ENCODE measurements around the gene LTBP1. TPM values are rescaled to one million over a fixed set of nuclear protein-coding genes. Genes with fewer than 3 reads are reported as not detected.

The LTBP1 gene
- total RNA-seq, 2 experiments from 2014 or later: 0.14 to 0.31 TPM

GRCh38 chr2:33005057-33005456 is 58.3 kb downstream of the LTBP1 start:
- H3K27ac Mint-ChIP-seq: no peak overlapping the region
- no peak overlapping the region for H3K4me3 Mint-ChIP-seq
- no peaks in the 10 kb centered on the region for H3K9me3 Mint-ChIP-seq
- no peaks in the 10 kb centered on the region for H3K36me3 Mint-ChIP-seq
- no peaks in the 10 kb centered on the region for H3K27me3 Mint-ChIP-seq
- DNase-seq: no peak
- H3K4me1 Mint-ChIP-seq: no peaks in the 10 kb centered on the region

- no peaks in the 10 kb centered on the region for H3K27me3 Mint-ChIP-seq
Observed at GRCh38 chr2:33008716-33009115, 62.0 kb downstream of the LTBP1 start.

GRCh38 chr2:33009249-33009648 is 62.5 kb downstream of the LTBP1 start:
- Mint-ChIP-seq H3K36me3 (no peaks in the 10 kb centered on the region), H3K4me3 (no peak overlapping the region), H3K27me3 (peaks cover under 1% of the 10 kb centered on the region), H3K27ac (no peak overlapping the region), H3K4me1 (no peaks in the 10 kb centered on the region), H3K9me3 (no peaks in the 10 kb centered on the region)
- DNase-seq: no peak

More at GRCh38 chr2:33008716-33009115, 62.0 kb downstream of the LTBP1 start:
- Mint-ChIP-seq H3K36me3 (no peaks in the 10 kb centered on the region), H3K27ac (no peak overlapping the region), H3K9me3 (no peaks in the 10 kb centered on the region), H3K4me1 (no peaks in the 10 kb centered on the region), H3K4me3 (no peak overlapping the region)
- DNase-seq: no peak

GRCh38 chr2:33011373-33011772 is 64.6 kb downstream of the LTBP1 start:
- DNase-seq: no peak
- Mint-ChIP-seq H3K27ac (no peak overlapping the region), H3K4me1 (no peaks in the 10 kb centered on the region), H3K36me3 (no peaks in the 10 kb centered on the region), H3K4me3 (no peak overlapping the region), H3K27me3 (peaks cover 5% of the 10 kb centered on the region), H3K9me3 (no peaks in the 10 kb centered on the region)

- Mint-ChIP-seq H3K27me3 (peaks cover 5% of the 10 kb centered on the region), H3K9me3 (no peaks in the 10 kb centered on the region), H3K4me3 (no peak overlapping the region), H3K36me3 (no peaks in the 10 kb centered on the region), H3K27ac (no peak overlapping the region), H3K4me1 (no peaks in the 10 kb centered on the region)
- DNase-seq: no peak
Observed at GRCh38 chr2:33011941-33012340, 65.2 kb downstream of the LTBP1 start.

GRCh38 chr2:33013684-33014110 is 66.9 kb downstream of the LTBP1 start:
- peaks cover 5% of the 10 kb centered on the region for H3K27me3 Mint-ChIP-seq

GRCh38 chr2:33014268-33014667 is 67.5 kb downstream of the LTBP1 start:
- no peak for DNase-seq
- Mint-ChIP-seq H3K27me3 (peaks cover 5% of the 10 kb centered on the region), H3K36me3 (no peaks in the 10 kb centered on the region), H3K4me1 (no peaks in the 10 kb centered on the region), H3K27ac (no peak overlapping the region), H3K9me3 (no peaks in the 10 kb centered on the region), H3K4me3 (no peak overlapping the region)

More at GRCh38 chr2:33013684-33014110, 66.9 kb downstream of the LTBP1 start:
- Mint-ChIP-seq H3K9me3 (no peaks in the 10 kb centered on the region), H3K4me1 (no peaks in the 10 kb centered on the region), H3K4me3 (no peak overlapping the region), H3K27ac (no peak overlapping the region), H3K36me3 (no peaks in the 10 kb centered on the region)
- no peak for DNase-seq

GRCh38 chr2:33015421-33016142 is 68.8 kb downstream of the LTBP1 start:
- H3K4me1 Mint-ChIP-seq: no peaks in the 10 kb centered on the region
- H3K36me3 Mint-ChIP-seq: no peaks in the 10 kb centered on the region

GRCh38 chr2:33018271-33018670 is 71.5 kb downstream of the LTBP1 start:
- Mint-ChIP-seq H3K27ac (no peak overlapping the region), H3K9me3 (no peaks in the 10 kb centered on the region), H3K4me3 (no peak overlapping the region), H3K27me3 (peaks cover 30% of the 10 kb centered on the region), H3K4me1 (no peaks in the 10 kb centered on the region), H3K36me3 (no peaks in the 10 kb centered on the region)
- no peak for DNase-seq

More at GRCh38 chr2:33015421-33016142, 68.8 kb downstream of the LTBP1 start:
- Mint-ChIP-seq H3K9me3 (no peaks in the 10 kb centered on the region), H3K4me3 (no peak overlapping the region), H3K27ac (no peak overlapping the region), H3K27me3 (peaks cover 6% of the 10 kb centered on the region)
- DNase-seq: no peak

GRCh38 chr2:33019796-33020195 is 73.0 kb downstream of the LTBP1 start:
- Mint-ChIP-seq H3K4me1 (no peaks in the 10 kb centered on the region), H3K36me3 (no peaks in the 10 kb centered on the region), H3K27ac (no peak overlapping the region), H3K4me3 (no peak overlapping the region), H3K27me3 (peaks cover 36% of the 10 kb centered on the region), H3K9me3 (no peaks in the 10 kb centered on the region)
- DNase-seq: no peak

- Mint-ChIP-seq H3K4me1 (no peaks in the 10 kb centered on the region), H3K36me3 (no peaks in the 10 kb centered on the region), H3K4me3 (no peak overlapping the region), H3K27me3 (peaks cover 36% of the 10 kb centered on the region), H3K9me3 (no peaks in the 10 kb centered on the region), H3K27ac (no peak overlapping the region)
- no peak for DNase-seq
Observed at GRCh38 chr2:33020883-33021282, 74.1 kb downstream of the LTBP1 start.

- no peaks in the 10 kb centered on the region for H3K4me1 Mint-ChIP-seq
- no peaks in the 10 kb centered on the region for H3K9me3 Mint-ChIP-seq
- H3K27me3 Mint-ChIP-seq: peaks cover 36% of the 10 kb centered on the region
- H3K36me3 Mint-ChIP-seq: no peaks in the 10 kb centered on the region
- DNase-seq: no peak
- H3K27ac Mint-ChIP-seq: no peak overlapping the region
- H3K4me3 Mint-ChIP-seq: no peak overlapping the region
Observed at GRCh38 chr2:33021542-33022227, 74.9 kb downstream of the LTBP1 start.

- no peak overlapping the region for H3K4me3 Mint-ChIP-seq
Observed at GRCh38 chr2:33022395-33022985, 75.7 kb downstream of the LTBP1 start.

GRCh38 chr2:33022989-33023727 is 76.4 kb downstream of the LTBP1 start:
- H3K36me3 Mint-ChIP-seq: no peaks in the 10 kb centered on the region
- H3K27me3 Mint-ChIP-seq: peaks cover 36% of the 10 kb centered on the region
- H3K4me1 Mint-ChIP-seq: no peaks in the 10 kb centered on the region
- no peak overlapping the region for H3K27ac Mint-ChIP-seq
- H3K9me3 Mint-ChIP-seq: no peaks in the 10 kb centered on the region
- DNase-seq: no peak
- no peak overlapping the region for H3K4me3 Mint-ChIP-seq

More at GRCh38 chr2:33022395-33022985, 75.7 kb downstream of the LTBP1 start:
- Mint-ChIP-seq H3K36me3 (no peaks in the 10 kb centered on the region), H3K27me3 (peaks cover 36% of the 10 kb centered on the region), H3K9me3 (no peaks in the 10 kb centered on the region), H3K4me1 (no peaks in the 10 kb centered on the region), H3K27ac (no peak overlapping the region)
- no peak for DNase-seq
